ENCODE data around the gene IL20RB. TPM values are rescaled to one million over a fixed set of nuclear protein-coding genes. Genes with fewer than 3 reads are reported as not detected.

The IL20RB gene
- total RNA-seq, 3 donors from 2014 or later (not counting 1 experiment from before 2014, with no cell fraction given) = 1.9 to 3.6 (median 2.8) TPM

- H3K9me3 Mint-ChIP-seq = no peaks in the 10 kb centered on the region
- H3K27ac Mint-ChIP-seq = peak overlapping the region; percentile 97 to 98
- ATAC-seq = peak; percentile 80 to 91 (median 90)
- Histone ChIP-seq H3K9me3 (ENCODE audit: control insufficient read depth, insufficient read depth, low read length) (no peaks in the 10 kb centered on the region), H3K36me3 (ENCODE audit: control insufficient read depth, insufficient read depth, low read length) (no peaks in the 10 kb centered on the region), H3K4me3 (ENCODE audit: low read length) (no peak overlapping the region), H3K27ac (ENCODE audit: low read length) (peak overlapping the region; percentile 90), H3K27me3 (ENCODE audit: control insufficient read depth, insufficient read depth, low read length) (no peaks in the 10 kb centered on the region), H3K4me1 (ENCODE audit: control insufficient read depth, insufficient read depth, low read length) (peaks cover 15% of the 10 kb centered on the region)
- H3K27me3 Mint-ChIP-seq (ENCODE audit: low read depth in 2 of 2) = no peaks in the 10 kb centered on the region
- peak overlapping the region; percentile 78 for H3K4me3 Mint-ChIP-seq
- intact Hi-C loops (cut with micrococcal nuclease) = loop anchor here (1.0 to 10.0 kb wide), 3 partner anchors 14 to 725 kb away; partner anchors contain the start of gene MSL2
- 20% methylated on average over 1 of the region's 1 CpG for WGBS (ENCODE audit: insufficient coverage)
- H3K4me1 Mint-ChIP-seq = peaks cover 85 to 89% of the 10 kb centered on the region in 2 donors
- no peaks in the 10 kb centered on the region for H3K36me3 Mint-ChIP-seq
- TF ChIP-seq CTCF (IDR thresholded peaks at IDR 0.05) = no peak
- DNase-seq = peak in 1 of 2 donors; percentile 84
Measured at GRCh38 chr3:136919799-136920580, 37.8 kb upstream of the IL20RB start.

GRCh38 chr3:136920904-136921611 lies 36.7 kb upstream of the IL20RB start:
- peak in 1 of 2 donors; percentile 56 for DNase-seq
- intact Hi-C loops (cut with micrococcal nuclease) = loop anchor here (1.0 to 10.0 kb wide), 2 partner anchors 59 to 726 kb away; partner anchors contain the start of genes MSL2 and NCK1
- TF ChIP-seq CTCF (IDR thresholded peaks at IDR 0.05) = no peak

GRCh38 chr3:136925425-136926190 lies 32.2 kb upstream of the IL20RB start:
- DNase-seq (no peak), ATAC-seq (no peak)
- H3K4me1 Mint-ChIP-seq = peaks cover 64 to 68% of the 10 kb centered on the region in 2 donors
- peaks cover 8% of the 10 kb centered on the region for H3K36me3 Mint-ChIP-seq
- intact Hi-C loops (cut with micrococcal nuclease) = loop anchor here (10.0 kb wide), 1 partner anchor 731 kb away; the partner anchor contains the start of gene MSL2
- Histone ChIP-seq H3K4me1 (ENCODE audit: control insufficient read depth, insufficient read depth, low read length) (peaks cover 6% of the 10 kb centered on the region), H3K27ac (ENCODE audit: low read length) (peak overlapping the region; percentile 20), H3K36me3 (ENCODE audit: control insufficient read depth, insufficient read depth, low read length) (peaks cover 12% of the 10 kb centered on the region), H3K9me3 (ENCODE audit: control insufficient read depth, insufficient read depth, low read length) (no peaks in the 10 kb centered on the region), H3K27me3 (ENCODE audit: control insufficient read depth, insufficient read depth, low read length) (no peaks in the 10 kb centered on the region), H3K4me3 (ENCODE audit: low read length) (no peak overlapping the region)
- H3K27ac Mint-ChIP-seq = peak overlapping the region; percentile 85 to 98
- H3K9me3 Mint-ChIP-seq = no peaks in the 10 kb centered on the region
- no peaks in the 10 kb centered on the region for H3K27me3 Mint-ChIP-seq (ENCODE audit: low read depth in 2 of 2)
- H3K4me3 Mint-ChIP-seq = peak overlapping the region; percentile 67
- WGBS (ENCODE audit: insufficient coverage) = 86% methylated on average over 6 of the region's 7 CpGs
- TF ChIP-seq CTCF (IDR thresholded peaks at IDR 0.05) = no peak

More at GRCh38 chr3:136920904-136921611, 36.7 kb upstream of the IL20RB start:
- ATAC-seq = peak; percentile 52 to 59 (median 52)
- H3K4me1 Mint-ChIP-seq = peaks cover 81 to 85% of the 10 kb centered on the region in 2 donors
- H3K27ac Mint-ChIP-seq = peak overlapping the region; percentile 97 to 98
- no peaks in the 10 kb centered on the region for H3K36me3 Mint-ChIP-seq
- peaks cover 9% of the 10 kb centered on the region for H3K4me1 ChIP-seq (ENCODE audit: control insufficient read depth, insufficient read depth, low read length)
- no peaks in the 10 kb centered on the region for H3K9me3 Mint-ChIP-seq
- no peaks in the 10 kb centered on the region for H3K27me3 Mint-ChIP-seq (ENCODE audit: low read depth in 2 of 2)
- no peaks in the 10 kb centered on the region for H3K36me3 ChIP-seq (ENCODE audit: control insufficient read depth, insufficient read depth, low read length)
- no peaks in the 10 kb centered on the region for H3K27me3 ChIP-seq (ENCODE audit: control insufficient read depth, insufficient read depth, low read length)
- H3K4me3 Mint-ChIP-seq = peak overlapping the region; percentile 94
- WGBS (ENCODE audit: insufficient coverage) = 56% methylated on average over 4 of the region's 4 CpGs
- H3K9me3 ChIP-seq (ENCODE audit: control insufficient read depth, insufficient read depth, low read length) = no peaks in the 10 kb centered on the region
- H3K27ac ChIP-seq (ENCODE audit: low read length) = peak overlapping the region; percentile 90
- H3K4me3 ChIP-seq (ENCODE audit: low read length) = peak overlapping the region; percentile 17

Data from natural killer cell (primary cell).